Right cardiac atrium (tissue), 5 donors: Measurements from ENCODE around the gene SRC. TPM values are rescaled to one million over a fixed set of nuclear protein-coding genes. Genes with fewer than 3 reads are reported as not detected.

ENCODE experiments used
- ATAC-seq, 2 donors: fragments of 200-7000 bp; cut with Tn5 transposase; one replicate each; pipeline versions ENCODE4 v1.8.0 to v1.9.1; 2020; ENCODE audit warnings: moderate library complexity in 2 of 2, mild to moderate bottlenecking in 1 of 2
- DNase-seq, 3 donors: peaks; one replicate each; pipeline ENCODE4 v3.0.0-alpha.2; 2020
- H3K27ac ChIP-seq: one replicate; pipeline ENCODE4 v1.5.1; 2013; ENCODE audit warnings: mild to moderate bottlenecking, low read length, control low read depth, moderate library complexity
- H3K27me3 ChIP-seq: one replicate; pipeline ENCODE4 v1.6.1; 2013; ENCODE audit not compliant: control insufficient read depth, insufficient read depth
- H3K4me1 ChIP-seq: one replicate; pipeline ENCODE4 v1.6.1; 2013; ENCODE audit warnings: low read length; ENCODE audit not compliant: control insufficient read depth, insufficient read depth
- H3K4me3 ChIP-seq: one replicate; pipeline ENCODE4 v1.5.1; 2013; ENCODE audit warnings: low read length, control low read depth
- H3K9me3 ChIP-seq: one replicate; pipeline ENCODE4 v1.6.1; 2013; ENCODE audit warnings: low read length; ENCODE audit not compliant: control insufficient read depth
- WGBS: extraction: QIAGEN DNeasy Blood & Tissue Kit; methylation state at CpG from one replicate; pipeline ENCODE4 v1.1.7; 2013; 5-methylcytosine and 5-hydroxymethylcytosine counted together
- intact Hi-C, 4 donors: fragments of 100-400 bp; cut with DNase I; formaldehyde crosslinking; loops; one replicate each; pipeline versions ENCODE4 v1.11.0 to v1.14.0; 2022 to 2023
- polyA plus RNA-seq: library from polyadenylated mRNA; stranded (reverse); fragments of 200-250 nt; gene quantifications from one replicate; pipeline ENCODE4 v1.2.3, GENCODE V29; 2013
- total RNA-seq, 4 donors: library from RNA; stranded (reverse); fragmentation: NEBNext Ultra II Directional; extraction: Animal tissue kit (Norgen Biotek cat#: 25700); gene quantifications; one replicate each; pipeline ENCODE4 v1.2.1, GENCODE V29; 2021
- donor health status: healthy with polysubstance abuse.
- donor health status: DM: no; HTN: yes; CAD: no.
- donor health status: DM: no; HTN: no; CAD: no.
- donor health status: DM: no; HTN: yes; CAD: no; lungs with severe emphysema.
- donor health status: DM: yes; HTN: yes; CAD: no.

Gene SRC
- total and polyA plus RNA-seq, 5 donors: 9.5 to 14.0 (median 13.1) TPM

GRCh38 chr20:37401930-37402675 lies 56.2 kb downstream of the SRC start:
- Histone ChIP-seq H3K4me3 (no peak overlapping the region), H3K27me3 (no peaks in the 10 kb centered on the region), H3K27ac (no peak overlapping the region), H3K4me1 (peaks cover 5% of the 10 kb centered on the region), H3K9me3 (no peaks in the 10 kb centered on the region)
- WGBS: 82% methylated on average over 30 of the region's 30 CpGs
- no peak for ATAC-seq
- intact Hi-C loops: no loop called here
- DNase-seq: peak in 2 of 3 donors; percentile 40 to 50

GRCh38 chr20:37403107-37404033 lies 57.4 kb downstream of the SRC start:
- Histone ChIP-seq H3K9me3 (no peaks in the 10 kb centered on the region), H3K27me3 (no peaks in the 10 kb centered on the region), H3K27ac (no peak overlapping the region), H3K4me3 (no peak overlapping the region), H3K4me1 (peaks cover 5% of the 10 kb centered on the region)
- ATAC-seq: no peak
- intact Hi-C loops: no loop called here
- peak in 2 of 3 donors; percentile 53 to 58 for DNase-seq
- WGBS: 94% methylated on average over 37 of the region's 37 CpGs

GRCh38 chr20:37404461-37404890 lies 58.5 kb downstream of the SRC start:
- intact Hi-C loops: no loop called here
- no peak overlapping the region for H3K27ac ChIP-seq
- no peaks in the 10 kb centered on the region for H3K27me3 ChIP-seq
- no peaks in the 10 kb centered on the region for H3K9me3 ChIP-seq
- H3K4me3 ChIP-seq: no peak overlapping the region
- H3K4me1 ChIP-seq: peaks cover 5% of the 10 kb centered on the region
- WGBS: 72% methylated on average over 6 of the region's 6 CpGs
- DNase-seq (peak in 2 of 3 donors; percentile 39 to 49), ATAC-seq (no peak)

- Histone ChIP-seq H3K27ac (no peak overlapping the region), H3K27me3 (no peaks in the 10 kb centered on the region), H3K4me3 (no peak overlapping the region), H3K9me3 (no peaks in the 10 kb centered on the region), H3K4me1 (peaks cover 5% of the 10 kb centered on the region)
- ATAC-seq (no peak), DNase-seq (peak in 2 of 3 donors; percentile 2 to 26)
- intact Hi-C loops: no loop called here
- WGBS: 80% methylated on average over 11 of the region's 11 CpGs
Measured at GRCh38 chr20:37405351-37405897, 59.5 kb downstream of the SRC start.

GRCh38 chr20:37406010-37406998 lies 60.4 kb downstream of the SRC start:
- no peak overlapping the region for H3K27ac ChIP-seq
- DNase-seq: peak in 2 of 3 donors; percentile 79 to 83

GRCh38 chr20:37407019-37407566 lies 61.2 kb downstream of the SRC start:
- no peak overlapping the region for H3K4me3 ChIP-seq
- 55% methylated on average over 7 of the region's 7 CpGs for WGBS
- no peaks in the 10 kb centered on the region for H3K27me3 ChIP-seq
- peaks cover 5% of the 10 kb centered on the region for H3K4me1 ChIP-seq
- intact Hi-C loops: no loop called here
- no peak overlapping the region for H3K27ac ChIP-seq
- DNase-seq (peak in 2 of 3 donors; percentile 27 to 30), ATAC-seq (peak in 1 of 2 donors; percentile 30)
- H3K9me3 ChIP-seq: no peaks in the 10 kb centered on the region

More at GRCh38 chr20:37406010-37406998, 60.4 kb downstream of the SRC start:
- Histone ChIP-seq H3K4me3 (no peak overlapping the region), H3K4me1 (peaks cover 5% of the 10 kb centered on the region), H3K9me3 (no peaks in the 10 kb centered on the region), H3K27me3 (no peaks in the 10 kb centered on the region)
- 15% methylated on average over 49 of the region's 49 CpGs for WGBS
- intact Hi-C loops: no loop called here
- ATAC-seq: peak; percentile 68 to 74

- peaks cover 5% of the 10 kb centered on the region for H3K4me1 ChIP-seq
- WGBS: 35% methylated on average over 14 of the region's 14 CpGs
- H3K9me3 ChIP-seq: no peaks in the 10 kb centered on the region
- H3K4me3 ChIP-seq: no peak overlapping the region
- intact Hi-C loops: no loop called here
- ATAC-seq: peak; percentile 14 to 43
- DNase-seq: peak; percentile 56 to 75 (median 70)
- H3K27me3 ChIP-seq: no peaks in the 10 kb centered on the region
- H3K27ac ChIP-seq: no peak overlapping the region
Measured at GRCh38 chr20:37407573-37408002, 61.6 kb downstream of the SRC start.

- intact Hi-C loops: no loop called here
- DNase-seq (peak in 2 of 3 donors; percentile 45 to 59), ATAC-seq (no peak)
- Histone ChIP-seq H3K27ac (no peak overlapping the region), H3K4me1 (peaks cover 5% of the 10 kb centered on the region), H3K27me3 (no peaks in the 10 kb centered on the region), H3K4me3 (no peak overlapping the region), H3K9me3 (no peaks in the 10 kb centered on the region)
- 28% methylated on average over 23 of the region's 23 CpGs for WGBS
Measured at GRCh38 chr20:37408302-37409193, 62.6 kb downstream of the SRC start.
